NCI-H2029 (cell line): ENCODE results near the gene CCDC159.
"Not testable (repeated sequence)": the region's sequence is repeated elsewhere in the genome, so short reads cannot be mapped to it uniquely, and the experiment has no call there.

Experiments
- DNase-seq: peaks from one replicate; lab custom pipeline; 2025; lab: John Stamatoyannopoulos, UW

CCDC159 gene

DNA sequence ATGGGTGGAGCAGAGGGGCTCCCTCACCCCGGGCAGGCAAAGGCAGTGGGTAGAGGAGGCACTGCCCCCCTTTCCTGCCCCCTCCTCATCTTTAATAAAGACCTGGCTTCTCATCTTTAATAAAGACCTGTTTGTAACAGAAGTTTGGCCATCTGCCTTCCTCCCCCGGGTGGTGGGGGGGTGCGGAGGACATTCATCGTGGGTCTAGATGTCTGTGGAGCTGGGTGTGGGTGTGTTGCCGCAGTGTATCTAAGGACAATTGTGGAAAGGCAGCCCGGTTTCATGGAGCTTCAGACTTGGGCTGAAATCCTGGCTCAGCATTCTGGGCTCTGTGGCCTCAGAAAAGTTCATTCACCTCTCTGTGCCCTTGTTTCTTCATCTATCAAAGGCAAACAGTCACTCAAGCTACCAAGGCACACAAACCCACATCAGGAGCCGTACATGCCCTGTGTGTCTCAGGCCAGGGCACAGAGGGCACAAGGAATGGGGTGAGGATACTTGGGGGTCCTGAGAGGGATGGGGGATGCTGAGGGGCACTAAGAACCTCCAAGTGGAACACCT is 19.3 kb downstream of the CCDC159 start:
- DNase-seq: no peak

DNA sequence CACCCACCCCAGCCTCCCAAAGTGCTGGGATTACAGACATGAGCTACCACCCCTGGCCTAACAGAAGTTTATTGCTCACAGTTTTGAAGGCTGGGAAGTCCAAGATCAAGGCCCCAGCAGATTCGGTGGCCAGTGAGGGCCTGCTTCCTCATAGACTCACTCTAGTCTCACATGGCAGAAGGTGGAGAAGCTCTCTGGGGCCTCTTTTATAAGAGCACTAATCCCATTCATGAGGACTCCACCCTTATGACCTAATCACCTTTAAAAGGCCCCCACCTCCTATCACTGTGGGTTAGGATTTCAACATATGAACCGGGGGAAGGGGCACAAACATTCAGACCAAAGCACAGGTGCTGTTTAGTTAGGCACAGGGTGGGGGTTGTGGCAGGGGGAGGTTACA is 21.2 kb downstream of the CCDC159 start:
- DNase-seq: no peak

DNA sequence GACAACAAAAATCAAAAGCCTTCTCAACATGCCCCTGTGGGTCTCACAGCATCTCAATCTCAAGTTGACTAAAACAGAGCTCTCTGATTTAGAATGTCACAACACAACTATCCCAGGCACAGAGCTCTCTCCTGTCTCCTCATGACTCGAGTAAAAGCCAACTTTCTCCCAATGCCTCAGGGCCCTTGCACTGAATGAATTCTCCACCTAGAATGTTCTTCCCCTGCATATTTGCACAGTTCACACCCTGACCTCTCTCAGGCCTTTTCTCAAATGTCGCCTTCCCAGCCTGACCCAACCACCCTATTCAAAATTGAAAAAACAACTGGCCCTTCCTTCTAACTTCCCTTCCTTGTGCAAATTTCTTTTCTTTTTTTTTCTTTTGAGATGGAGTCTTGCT is 24.4 kb downstream of the CCDC159 start:
- no peak for DNase-seq

DNA sequence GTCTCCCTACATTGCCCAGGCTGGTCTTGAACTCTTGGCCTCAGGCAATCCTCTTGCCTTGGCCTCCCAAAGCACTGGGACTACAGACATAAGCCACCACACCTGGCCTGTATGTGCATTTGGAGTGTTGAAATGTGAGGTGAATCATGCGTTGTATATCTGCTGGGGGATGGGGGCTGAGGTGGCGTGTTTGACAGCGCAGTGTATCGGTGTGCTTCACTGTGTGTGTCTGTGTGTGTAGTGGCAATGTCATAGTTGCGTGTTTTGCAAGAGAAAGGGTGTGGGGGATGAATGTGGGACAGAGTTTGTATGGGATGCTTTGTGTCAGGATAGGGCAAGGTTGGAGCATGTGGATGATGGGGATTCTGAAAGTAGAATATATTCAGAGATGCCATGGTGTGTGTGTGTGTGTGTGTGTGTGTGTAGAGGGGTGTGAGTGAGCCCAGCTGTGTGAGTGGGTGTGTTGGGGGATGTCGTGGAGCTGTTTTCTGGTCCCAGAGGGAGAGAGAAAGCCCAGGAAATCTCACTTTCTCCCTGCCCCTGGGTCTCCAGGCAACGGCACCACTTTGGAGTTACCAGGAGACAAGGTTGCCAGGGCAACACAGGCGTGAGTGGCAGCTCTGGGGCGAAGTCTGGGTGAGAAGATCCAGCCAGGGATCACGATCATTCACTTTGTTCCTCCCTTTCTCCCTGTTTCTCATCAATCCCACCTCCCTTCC is 27.0 kb downstream of the CCDC159 start:
- DNase-seq: peak; percentile 84

DNA sequence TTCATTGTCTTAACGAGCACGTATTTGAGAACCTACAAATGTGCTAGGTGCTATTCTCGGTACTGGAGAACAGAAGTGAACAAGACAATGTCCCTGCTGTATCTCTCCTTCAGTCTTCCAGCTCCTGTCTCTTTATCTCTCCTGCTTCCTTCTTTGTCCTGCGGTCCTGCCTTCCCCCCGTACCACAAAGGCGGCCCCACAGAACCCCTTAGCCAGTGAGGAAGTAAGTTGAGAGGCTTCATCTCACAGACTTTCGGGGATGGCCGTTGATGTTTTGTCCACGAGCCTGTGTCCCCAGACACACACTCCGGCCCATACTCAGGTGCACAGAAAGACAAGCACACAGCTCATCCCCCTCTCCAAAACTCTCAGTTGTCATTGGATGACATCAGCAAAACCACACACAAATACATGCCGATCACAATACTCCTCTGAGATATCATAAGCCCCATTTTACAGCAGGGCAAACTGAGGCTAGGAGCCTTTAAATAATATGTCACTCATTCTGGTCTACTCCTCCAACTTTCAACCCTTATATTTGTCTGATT is 27.6 kb downstream of the CCDC159 start:
- DNase-seq: no peak

DNA sequence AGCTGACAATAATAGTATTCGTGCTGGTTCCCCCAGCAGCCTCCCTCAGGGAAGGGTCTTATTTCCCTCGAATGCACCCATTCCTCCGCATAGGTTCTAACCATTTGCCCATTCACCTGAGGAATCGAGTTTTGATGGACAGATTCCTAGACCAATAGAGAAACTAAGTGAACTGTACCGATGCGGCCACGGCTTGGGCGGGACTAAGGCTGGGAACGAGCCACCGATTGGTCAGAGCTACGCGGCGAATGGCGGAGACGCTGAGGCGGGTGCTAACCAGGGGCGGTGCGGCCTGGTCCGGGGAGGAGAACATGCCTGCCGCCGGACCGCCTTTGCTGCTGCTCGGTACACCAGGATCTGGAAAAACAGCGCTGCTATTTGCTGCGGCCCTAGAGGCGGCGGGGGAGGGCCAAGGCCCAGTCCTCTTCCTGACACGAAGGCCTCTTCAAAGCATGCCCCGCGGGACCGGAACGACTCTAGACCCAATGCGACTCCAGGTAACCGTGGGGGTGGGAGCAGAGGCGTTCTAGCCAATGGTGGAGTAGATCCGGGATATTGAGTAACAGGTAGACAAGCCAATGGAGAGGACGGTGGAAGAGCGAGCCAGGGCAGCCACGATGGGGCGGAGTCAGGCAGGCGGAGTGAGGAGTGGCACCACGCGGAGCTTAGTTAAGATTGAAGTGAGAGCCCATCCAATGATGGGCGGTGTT is 28.3 kb downstream of the CCDC159 start, which contains the start of gene SWSAP1:
TSS of gene SWSAP1 (plus strand) at position 234 of the 710 bp plus-strand sequence. CDS start at position 249, 15 bp downstream.
- peak; percentile 99 for DNase-seq

DNA sequence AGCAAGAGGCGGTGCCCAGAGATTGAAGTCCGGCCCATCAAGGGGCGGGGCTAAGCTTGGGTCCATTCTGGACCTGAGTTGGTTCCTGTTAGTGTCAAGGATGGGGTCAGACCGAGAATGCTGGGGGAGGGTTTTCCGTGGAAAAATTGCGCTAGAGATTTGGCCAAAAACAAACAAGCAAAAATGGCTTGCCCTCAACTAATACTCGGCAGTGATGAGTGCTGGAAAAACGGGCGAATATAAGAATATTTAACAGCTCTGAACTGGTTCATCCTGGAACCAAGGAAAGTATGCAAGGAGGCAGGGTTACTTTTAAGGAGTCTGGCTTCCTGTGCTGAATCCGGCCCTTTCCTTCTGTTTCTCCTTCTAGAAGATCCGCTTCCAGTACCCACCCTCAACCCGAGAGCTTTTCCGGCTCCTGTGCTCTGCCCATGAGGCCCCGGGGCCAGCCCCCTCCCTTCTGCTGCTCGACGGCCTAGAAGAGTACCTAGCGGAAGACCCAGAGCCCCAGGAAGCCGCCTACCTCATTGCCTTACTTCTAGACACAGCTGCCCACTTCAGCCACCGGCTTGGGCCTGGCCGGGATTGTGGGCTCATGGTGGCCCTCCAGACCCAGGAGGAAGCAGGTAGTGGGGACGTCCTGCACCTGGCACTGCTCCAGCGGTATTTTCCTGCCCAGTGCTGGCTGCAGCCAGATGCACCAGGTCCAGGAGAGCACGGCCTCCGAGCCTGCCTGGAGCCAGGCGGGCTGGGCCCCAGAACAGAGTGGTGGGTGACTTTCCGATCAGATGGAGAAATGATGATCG is 29.0 kb downstream of the CCDC159 start:
- peak; percentile 82 for DNase-seq

DNA sequence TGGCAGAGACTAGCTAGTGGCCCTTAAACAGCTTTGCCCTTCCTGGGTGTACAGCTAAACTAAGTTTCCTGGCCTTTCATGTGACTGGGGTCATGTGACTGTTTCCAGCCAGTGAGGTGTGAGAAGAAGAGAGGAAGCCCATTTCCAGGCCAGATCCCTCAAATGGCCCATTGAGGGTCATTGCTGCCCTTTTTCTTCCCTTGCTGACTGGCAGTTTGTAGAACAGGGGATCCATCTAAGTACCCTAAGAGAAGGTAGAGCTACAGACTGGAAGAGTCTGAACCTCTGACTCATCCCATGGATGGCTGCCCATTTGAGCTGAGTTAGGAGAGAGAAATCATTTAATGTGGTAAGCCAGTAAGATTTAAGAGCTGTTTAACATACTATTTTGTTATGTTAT is 30.9 kb downstream of the CCDC159 start:
- DNase-seq: no peak

DNA sequence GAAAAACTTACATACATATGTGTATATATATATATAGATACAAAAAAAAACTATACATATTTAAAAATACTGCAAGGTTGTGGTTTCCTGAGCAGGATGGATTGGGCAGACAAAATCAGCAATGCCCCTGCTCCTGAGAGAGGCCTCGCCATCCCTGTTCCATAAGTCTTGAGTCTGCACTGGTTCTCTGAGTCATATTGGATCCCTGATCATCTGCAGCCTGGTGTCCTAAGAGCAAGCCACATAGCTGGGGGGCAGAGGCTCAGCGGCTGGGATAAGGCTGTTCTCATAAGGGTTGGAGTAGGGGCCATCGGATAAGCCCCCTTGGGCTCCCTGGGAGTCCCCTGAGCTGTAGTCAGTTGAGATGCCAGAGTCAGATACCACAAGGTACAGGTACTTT is 31.4 kb downstream of the CCDC159 start:
- no peak for DNase-seq

DNA sequence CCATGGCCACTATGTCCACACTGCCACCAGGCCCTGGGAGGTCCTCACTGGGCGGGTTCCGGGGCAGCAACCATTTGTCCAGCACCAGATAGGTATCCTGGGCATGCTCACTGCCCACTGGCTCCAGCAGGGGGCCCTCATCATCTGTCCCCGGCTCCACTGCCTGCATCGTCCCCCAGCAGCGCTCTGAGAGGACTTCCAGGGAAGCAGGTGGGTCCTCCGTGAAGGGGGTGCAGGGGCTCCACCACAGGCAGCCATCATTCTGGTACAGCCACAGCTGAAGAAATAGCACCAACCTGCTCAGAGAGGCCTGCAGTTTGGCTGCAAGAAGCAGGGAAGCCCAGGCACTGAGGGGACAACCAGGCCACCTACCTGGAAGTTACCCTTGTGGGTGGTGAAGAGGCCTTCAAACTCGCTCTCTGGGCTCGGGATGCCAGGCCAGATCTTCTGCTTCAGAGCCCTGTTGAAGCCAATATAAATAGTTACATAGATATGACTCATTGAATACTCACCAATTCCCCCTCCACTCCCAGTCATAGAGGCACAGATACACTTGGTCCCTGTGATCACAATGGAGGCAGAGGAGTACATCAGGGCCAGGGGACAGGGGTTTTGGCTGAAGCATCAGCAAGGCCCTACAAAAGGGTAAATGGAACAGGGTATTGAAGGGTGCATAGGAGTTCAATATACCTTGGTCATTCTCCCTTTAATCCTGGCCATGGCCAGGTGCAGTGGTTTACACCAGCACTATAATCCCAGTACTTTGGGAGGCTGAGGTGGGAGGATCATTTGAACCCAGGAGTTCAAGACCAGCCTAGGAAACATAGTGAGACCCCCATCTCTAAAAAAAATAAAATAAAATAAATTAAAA is 32.2 kb downstream of the CCDC159 start:
- DNase-seq: no peak

DNA sequence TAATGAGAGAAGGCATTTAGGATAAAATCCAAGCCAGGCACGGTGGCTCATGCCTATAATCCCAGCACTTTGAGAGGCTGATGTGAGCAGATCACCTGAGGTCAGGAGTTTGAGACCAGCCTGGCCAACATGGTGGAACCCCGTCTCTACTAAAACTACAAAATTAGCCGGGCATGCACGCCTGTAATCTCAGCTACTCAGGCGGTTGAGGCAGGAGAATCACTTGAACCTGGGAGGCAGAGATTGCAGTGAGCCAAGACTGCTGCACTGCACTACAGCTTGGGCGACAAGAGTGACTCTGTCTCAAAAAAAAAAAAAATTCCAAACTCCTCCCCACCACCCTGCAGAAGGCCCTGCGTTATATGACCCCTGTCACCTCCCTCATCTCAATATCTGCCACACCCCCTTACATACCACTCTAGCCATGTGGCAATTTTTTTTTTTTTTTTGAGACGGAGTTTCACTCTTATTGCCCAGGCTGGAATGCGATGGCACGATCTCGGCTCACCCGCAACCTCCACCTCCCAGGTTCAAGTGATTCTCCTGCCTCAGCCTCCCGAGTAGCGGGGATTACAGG is 33.0 kb downstream of the CCDC159 start:
- not testable (repeated sequence) for DNase-seq

DNA sequence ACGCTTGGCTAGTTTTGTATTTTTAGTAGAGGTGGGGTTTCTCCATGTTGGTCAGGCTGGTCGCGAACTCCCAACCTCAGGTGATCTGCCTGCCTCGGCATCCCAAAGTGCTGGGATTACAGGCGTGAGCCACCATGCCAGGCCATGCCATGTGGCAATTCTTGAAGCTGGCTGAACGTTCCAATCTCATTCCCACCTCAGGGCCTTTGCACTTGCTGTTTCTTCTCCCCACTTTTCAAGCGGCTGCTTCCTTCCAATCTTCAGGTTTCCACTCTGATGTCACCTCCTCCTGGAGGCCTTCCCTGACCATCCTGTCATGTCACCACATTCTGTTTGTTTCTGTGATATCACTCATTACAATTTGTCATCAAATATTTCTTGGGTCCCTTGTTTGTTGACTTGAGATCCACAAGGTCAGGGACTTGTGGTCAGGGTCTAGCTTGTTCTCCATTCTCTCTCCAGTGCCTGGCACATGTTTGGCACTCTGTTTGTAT is 33.6 kb downstream of the CCDC159 start:
- DNase-seq: no peak

DNA sequence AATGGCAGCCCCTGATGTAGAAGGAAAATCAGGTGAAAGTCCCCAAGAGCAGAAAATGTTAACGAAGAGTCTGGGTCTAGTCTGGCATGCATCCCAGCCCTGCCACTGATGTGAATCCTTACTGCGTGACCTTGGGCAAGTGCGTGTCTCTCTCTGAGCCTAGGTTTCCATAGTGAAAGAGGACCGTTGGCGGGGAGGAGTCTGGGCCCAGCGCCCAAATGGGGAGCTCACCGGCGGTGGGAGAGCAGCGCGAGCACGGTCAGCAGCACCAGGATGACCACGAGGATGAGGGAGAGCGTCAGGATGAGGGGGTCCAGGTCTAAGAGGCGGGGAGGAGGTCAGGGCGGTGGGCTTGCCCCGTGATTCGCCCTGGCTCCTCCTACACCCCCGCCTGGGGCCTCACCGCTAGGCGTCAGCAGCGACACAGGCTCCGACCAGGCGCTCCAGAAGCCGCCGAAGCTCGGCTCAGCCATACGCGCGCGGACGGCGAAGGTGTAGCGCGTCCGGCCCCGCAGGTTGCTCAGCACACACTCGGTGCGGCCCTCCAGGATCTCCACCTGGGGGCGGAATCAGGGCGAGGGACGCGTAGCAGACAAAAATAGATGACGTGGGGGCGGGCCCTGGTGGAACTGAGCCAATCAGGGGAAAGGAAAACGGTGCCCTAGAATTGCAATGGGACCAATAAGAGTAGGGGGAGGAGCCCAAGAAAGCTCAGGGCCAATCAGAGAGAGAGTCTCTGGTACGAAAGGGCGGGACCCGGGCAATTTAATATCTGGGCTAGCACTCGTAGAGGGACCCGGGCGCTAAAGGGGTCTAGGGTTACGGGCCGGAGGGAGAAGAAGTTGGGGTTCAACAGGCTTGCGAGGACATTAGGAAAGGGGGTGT is 34.6 kb downstream of the CCDC159 start:
- DNase-seq: peak; percentile 98

DNA sequence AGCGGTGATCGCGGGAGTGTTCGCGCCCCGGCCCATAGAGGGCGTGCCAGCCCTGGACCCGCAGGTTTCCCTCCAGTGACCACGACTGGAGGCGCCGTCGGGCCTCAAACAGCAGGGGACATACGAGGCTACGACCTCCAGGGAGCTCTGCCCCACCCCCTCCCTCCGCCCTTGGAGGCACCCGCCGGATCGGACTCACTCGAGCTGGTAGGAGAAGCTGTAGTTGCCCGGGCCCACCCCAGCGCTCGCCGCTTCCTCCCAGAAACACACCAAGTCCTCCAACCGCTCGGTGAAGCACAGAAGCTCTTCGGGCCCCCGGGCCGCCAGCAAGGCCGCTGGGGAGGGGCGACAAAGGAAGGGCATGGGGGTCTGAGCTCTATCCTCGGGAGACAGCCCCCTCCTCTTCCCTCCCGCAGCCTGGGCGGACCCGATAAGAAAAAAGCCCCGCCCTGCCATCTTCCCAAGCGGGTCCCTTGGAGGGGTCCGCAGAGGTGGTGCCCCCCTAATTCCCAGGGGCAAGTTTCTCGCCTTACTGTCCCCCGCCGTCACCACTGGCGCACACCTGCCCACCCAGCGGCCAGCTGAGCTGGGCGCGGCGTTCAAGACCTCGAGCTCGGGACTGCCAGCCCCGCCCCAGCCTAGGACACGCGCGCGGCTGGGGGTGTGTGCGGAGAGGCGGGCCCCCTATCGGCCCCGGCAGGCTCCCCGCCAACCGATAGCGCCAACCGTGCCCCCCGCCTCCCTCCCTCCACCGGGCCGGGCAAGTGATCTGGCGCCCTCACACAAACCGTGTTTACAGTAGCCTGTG is 36.8 kb downstream of the CCDC159 start:
- DNase-seq: peak; percentile 67

DNA sequence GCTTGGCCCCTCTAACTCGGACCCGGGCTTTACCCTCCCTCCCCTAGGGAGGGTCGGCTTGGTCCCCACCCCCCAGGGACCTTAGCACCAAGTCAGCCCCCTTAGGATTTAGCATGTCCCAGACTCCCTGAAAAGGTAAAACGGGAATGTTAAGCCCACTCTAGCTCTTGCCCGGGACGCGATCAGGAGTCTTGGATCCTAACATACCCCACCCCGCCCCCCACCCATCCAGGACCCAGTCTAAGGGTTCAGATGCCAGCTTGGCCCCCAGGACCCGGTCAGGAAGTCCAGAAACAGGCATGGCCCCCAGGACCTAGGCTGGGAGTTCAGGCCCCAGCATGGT is 37.4 kb downstream of the CCDC159 start:
- DNase-seq: no peak

DNA sequence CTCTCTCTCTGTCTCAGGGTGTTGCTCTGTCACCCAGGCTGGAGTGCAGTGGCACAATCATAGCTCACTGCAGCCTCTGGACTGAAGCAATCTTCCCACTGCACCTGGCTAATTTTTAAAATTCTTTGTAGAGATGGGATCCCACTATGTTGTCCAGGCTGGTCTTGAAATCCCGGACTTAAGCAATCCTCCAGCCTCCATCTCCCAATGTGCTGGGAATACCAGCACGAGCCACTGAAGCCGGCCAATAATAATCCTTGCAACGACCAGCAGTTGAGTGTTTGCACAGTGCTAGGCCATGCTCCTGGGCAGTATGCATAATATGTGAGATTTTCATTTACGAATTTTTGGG is 38.4 kb downstream of the CCDC159 start:
- DNase-seq: no peak

DNA sequence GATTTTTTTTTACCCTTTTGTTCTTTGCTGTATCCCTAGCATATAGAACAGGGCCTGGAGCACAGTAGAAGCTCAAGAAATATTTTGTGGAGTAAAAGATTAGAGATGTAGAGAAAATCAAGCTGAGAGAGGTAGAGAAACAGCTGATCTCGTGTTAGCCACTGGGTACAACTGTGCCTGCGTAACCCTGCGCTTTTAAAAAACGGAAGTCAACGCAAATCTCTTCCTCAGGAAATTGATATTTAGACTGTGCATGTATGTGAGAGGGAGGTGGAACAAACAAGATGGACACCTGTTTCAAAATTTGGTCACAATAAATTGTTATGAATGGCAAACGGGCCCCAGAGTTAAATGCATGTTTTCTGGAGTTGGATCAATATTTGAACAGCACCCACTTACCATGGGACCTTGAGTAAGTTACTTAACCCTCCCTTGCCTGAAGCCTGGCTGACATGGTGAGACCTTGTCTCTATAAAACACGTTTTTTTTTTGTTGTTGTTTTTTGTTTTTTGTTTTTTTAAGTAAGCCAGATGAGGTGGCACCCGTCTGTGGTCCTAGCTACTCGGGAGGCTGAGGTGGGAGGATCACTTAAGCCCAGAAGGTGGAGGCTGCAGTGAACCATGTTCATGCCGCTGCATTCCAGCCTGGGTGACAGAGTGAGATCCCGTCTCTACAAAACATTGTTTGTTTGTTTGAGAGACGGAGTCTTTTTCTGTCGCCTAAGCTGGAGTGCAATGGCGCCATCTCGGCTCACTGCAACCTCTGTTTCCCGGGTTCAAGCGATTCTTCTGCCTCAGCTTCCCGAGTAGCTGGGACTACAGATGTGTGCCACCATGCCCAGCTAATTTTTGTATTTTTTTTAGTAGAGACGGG is 41.1 kb downstream of the CCDC159 start:
- no peak for DNase-seq

DNA sequence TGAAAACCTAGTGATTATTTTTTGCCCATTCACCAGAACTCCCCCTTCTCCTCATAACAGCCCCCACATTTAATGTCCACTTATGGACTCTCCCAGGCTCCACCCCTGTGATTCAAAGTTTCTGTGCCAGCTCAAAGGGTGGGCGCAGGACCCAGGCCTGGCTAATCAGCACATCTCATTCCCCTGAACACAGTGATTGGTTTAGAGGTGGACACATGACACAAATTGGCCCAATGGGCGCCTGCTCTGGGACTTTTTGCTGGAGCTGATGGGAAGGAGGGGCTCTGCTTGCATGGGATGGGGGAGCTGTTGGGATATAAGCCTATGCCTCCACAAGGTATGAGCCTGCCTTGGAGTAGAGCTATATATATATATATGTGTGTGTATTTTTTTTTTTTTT is 44.0 kb downstream of the CCDC159 start:
- no peak for DNase-seq
